Left colon (tissue), 2 donors: ENCODE results near the gene FHL2. TPM values are rescaled to one million over a fixed set of nuclear protein-coding genes. Genes with fewer than 3 reads are reported as not detected.
A peak's percentile ranks its signal among the peaks of the same experiment; 100 is the strongest.

Experiments
- ATAC-seq: fragments of 200-7000 bp; cut with Tn5 transposase; one replicate; pipeline ENCODE4 v1.9.1; 2020; ENCODE audit warnings: mild to moderate bottlenecking, moderate library complexity
- DNase-seq, 2 donors: peaks; one replicate each; pipeline ENCODE4 v3.0.0-alpha.2; 2020
- intact Hi-C, 2 donors: fragments of 100-400 bp; cut with DNase I in 1 of 2; cut with micrococcal nuclease in 1 of 2; formaldehyde crosslinking; loops; one replicate each; pipeline versions ENCODE4 v1.11.2 to v1.14.0; 2022; cut with DNase I, micrococcal nuclease
- total RNA-seq, 2 donors: library from RNA; stranded (reverse); fragmentation: NEBNext Ultra II Directional; extraction: Animal tissue kit (Norgen Biotek cat#: 25700); gene quantifications; one replicate each; pipeline ENCODE4 v1.2.1, GENCODE V29; 2021
- donor health status: DM: no; HTN: no; CAD: no.
- donor health status: DM: yes; HTN: yes; CAD: no.

FHL2 gene
- total RNA-seq, 2 donors from 2014 or later: 94.2 to 133 TPM

DNA sequence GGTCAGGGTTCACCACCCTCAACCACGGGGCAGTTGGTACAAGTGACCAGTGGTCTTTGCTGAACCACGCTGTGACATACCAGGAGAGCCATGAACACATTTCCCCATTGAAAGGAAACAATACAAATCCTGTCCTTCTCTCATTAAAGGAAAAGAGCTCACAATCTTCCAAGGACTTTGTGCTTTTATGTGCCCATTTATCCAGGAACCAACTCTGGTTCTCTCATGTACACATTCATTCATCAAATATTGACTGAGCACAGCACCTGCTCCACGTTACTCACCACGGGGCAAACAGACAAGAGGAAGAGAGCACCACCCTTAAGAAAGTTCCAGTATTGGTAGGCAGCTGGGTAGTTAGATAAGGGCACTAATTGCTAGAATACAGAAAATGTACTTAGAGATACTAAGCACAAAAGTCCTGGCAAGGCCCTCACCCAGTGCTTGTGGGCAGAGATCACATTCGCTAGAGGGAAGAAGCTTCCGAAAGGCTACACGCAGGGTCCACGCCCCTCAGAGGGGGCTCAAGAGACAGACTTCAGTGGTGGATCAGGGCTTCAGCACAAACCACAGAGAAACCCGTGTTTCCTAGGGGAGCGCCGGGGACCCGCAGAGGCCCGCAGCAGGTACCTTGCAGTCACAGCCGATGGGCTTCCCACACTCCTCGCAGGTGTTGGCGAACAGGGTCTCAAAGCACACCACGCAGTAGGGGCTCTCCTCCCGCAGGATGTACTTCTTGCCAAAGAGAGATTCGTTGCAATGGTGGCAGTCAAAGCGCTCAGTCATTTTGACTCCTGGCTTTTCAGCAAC is 12.9 kb downstream of the FHL2 start:
- intact Hi-C loops: no loop called here
- ATAC-seq: peak; percentile 92
- DNase-seq: peak; percentile 41 to 79

- no peak for ATAC-seq
- no peak for DNase-seq
- intact Hi-C loops: no loop called here
These were observed 14.0 kb downstream of the FHL2 start for GRCh38 chr2:105384861-105385260.

GRCh38 chr2:105384216-105384615 is 14.6 kb downstream of the FHL2 start:
- DNase-seq (no peak), ATAC-seq (peak; percentile 46)
- intact Hi-C loops: no loop called here

- DNase-seq: no peak
- ATAC-seq: no peak
- intact Hi-C loops: no loop called here
These were observed 15.3 kb downstream of the FHL2 start for GRCh38 chr2:105383432-105384166.

DNA sequence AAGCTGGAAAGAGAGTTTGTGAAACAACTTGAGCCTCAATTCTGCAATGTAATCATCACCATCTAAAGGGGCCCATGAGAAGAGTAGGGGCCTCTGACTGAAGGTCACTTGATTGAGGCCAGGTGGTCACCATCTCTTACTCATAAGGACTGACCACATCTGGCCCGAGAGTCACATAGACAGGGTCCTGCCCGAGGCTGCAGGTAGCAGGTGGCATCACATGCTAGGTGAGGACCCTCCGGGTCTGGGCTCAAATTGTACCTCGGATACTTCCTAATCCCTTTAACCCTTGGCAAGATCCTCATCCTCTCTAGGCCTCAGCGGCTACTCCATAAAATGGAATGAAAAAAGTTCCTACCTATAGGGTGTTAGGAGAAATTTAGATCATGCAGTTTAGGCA is 16.7 kb downstream of the FHL2 start:
- no peak for ATAC-seq
- intact Hi-C loops: no loop called here
- DNase-seq: no peak

GRCh38 chr2:105381101-105381668 is 17.7 kb downstream of the FHL2 start:
- intact Hi-C loops: no loop called here
- ATAC-seq (no peak), DNase-seq (no peak)

- DNase-seq (no peak), ATAC-seq (no peak)
- intact Hi-C loops: no loop called here
These were observed 18.3 kb downstream of the FHL2 start for GRCh38 chr2:105380432-105381100.

- DNase-seq (no peak), ATAC-seq (peak; percentile 83)
- intact Hi-C loops: no loop called here
These were observed 19.1 kb downstream of the FHL2 start for GRCh38 chr2:105379741-105380186.

DNA sequence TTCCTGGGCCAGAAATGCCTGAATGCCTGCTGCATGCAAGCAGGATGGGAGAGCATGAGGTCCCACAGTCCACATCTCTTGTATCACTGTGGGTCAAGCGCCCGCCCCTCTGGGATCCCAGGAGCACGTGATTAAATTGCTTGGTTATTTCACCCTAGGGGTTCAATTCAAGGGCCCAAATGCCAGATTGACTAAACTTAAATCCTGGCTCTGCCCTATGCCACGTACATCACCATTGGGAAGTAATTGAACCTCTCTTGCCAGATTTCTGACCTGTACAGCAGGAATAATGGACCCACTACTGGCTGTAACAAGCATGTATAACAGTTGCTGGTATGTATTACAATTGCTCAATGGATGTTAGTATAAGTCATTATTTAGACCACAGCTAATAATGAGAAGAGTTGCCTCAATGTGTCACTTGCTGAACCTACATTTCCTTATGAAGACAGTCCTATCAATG is 19.9 kb downstream of the FHL2 start:
- intact Hi-C loops: no loop called here
- DNase-seq: no peak
- ATAC-seq: no peak

GRCh38 chr2:105378276-105378840 is 20.5 kb downstream of the FHL2 start:
- ATAC-seq (no peak), DNase-seq (no peak)
- intact Hi-C loops: no loop called here

- ATAC-seq (no peak), DNase-seq (no peak)
- intact Hi-C loops: no loop called here
These were observed 21.0 kb downstream of the FHL2 start for GRCh38 chr2:105377871-105378270.

DNA sequence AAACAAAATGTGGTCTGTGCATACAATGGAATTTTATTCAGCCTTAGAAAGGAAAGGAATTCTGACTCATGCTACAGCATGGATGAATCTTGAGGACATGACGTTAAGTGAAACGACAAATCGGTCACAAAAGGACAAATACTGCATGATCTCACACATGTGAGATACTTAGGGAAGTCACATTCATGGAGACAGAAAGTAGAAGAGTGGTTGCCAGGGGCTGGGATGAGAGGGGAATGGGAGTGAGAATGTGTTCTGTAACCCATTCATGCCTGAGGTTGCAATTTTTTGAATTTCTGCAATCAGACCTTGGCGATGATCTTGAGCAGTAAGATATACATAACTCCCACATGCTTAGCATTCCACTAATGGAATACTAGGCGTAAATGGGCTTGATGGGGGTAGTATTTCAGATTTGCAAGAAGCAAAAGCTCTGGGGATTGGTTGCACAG is 22.0 kb downstream of the FHL2 start:
- ATAC-seq (no peak), DNase-seq (no peak)
- intact Hi-C loops: no loop called here

- intact Hi-C loops: no loop called here
- DNase-seq (no peak), ATAC-seq (no peak)
These were observed 22.8 kb downstream of the FHL2 start for GRCh38 chr2:105376010-105376409.

GRCh38 chr2:105375001-105375561 is 23.8 kb downstream of the FHL2 start:
- DNase-seq: no peak
- ATAC-seq: no peak
- intact Hi-C loops: no loop called here

DNA sequence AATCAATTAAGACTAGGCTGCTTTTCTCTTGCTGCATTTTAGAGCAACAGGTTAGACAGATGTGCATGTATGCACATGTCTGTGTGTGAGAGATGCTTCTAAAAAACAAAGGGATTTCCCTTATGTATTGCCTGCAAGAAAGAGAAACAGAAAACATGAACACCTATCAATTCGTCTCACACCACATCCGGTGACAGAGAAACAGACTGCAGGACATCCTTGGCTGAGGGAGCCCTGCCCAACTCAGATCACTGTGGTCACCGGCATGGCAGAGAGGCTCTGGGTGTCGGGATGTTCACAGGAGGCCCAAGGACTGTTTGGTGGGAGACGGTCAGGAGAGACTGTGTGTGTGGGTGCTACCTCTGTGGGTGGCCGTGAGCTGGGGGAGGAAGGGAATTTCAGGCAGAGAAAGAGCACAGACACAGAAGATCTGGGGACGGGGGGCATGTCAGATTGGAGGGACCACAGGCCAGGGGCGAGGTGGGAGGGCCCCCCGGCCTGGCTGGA is 24.9 kb downstream of the FHL2 start:
- no peak for DNase-seq
- no peak for ATAC-seq
- intact Hi-C loops: no loop called here

DNA sequence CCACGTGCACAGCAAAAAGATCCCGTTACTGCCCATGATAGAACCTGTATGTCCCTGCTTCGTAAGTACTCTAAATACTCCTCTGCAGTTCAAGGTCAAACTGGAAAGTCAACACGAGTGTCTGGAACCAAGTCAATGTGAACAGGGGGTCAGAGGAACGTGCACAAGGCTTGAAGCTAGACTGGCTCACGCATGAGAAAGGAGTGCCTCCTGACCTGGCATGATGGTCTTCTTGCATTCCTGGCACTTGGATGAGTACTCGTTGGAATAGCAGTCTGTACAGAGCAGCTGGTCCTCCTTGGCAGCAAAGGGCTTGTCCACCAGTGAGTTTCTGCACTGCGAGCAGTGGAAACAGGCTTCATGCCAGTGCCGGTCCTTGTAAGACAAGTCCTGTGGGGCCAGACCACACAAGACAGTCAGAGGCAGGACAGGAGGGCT is 25.5 kb downstream of the FHL2 start:
- ATAC-seq (no peak), DNase-seq (peak in 1 of 2 donors; percentile 56)
- intact Hi-C loops: no loop called here

DNA sequence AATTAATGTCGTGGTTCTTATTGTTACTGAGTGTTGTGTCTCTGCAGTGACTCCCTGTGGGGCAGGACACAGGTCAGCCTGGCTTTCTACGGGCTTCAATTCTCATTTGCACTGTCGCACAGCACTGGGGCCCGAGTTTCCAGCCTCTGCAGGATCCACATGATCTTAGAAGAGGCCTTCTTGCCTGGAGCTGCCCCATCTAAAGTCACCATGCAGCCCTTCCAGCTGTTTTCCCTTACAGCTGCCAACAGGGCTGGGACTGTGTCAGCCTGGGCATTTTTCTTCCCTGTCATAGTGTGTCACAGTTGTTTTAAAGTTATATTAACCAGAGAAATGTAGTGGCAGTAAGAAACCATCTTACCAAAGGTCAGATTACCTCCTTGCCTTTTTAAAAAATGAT is 27.0 kb downstream of the FHL2 start:
- no peak for ATAC-seq
- intact Hi-C loops: no loop called here
- DNase-seq: no peak

- DNase-seq (no peak), ATAC-seq (no peak)
- intact Hi-C loops: no loop called here
These were observed 27.7 kb downstream of the FHL2 start for GRCh38 chr2:105371156-105371555.
